K562 (cell line): Measurements from ENCODE around the gene SZT2. TPM values are rescaled to one million over a fixed set of nuclear protein-coding genes. Genes with fewer than 3 reads are reported as not detected.

Source experiments
- BCL6 ChIP-seq: fragments of 250-450 bp; sonication (Bioruptor Pico); IDR thresholded peaks from 2 replicates; pipeline ENCODE4 v1.4.0; 2020
- CBFA2T2 ChIP-seq: fragments of 450-650 bp; conservative IDR thresholded peaks from 2 replicates; pipeline ENCODE4 v1.6.1; 2017; ENCODE audit warnings: mild to moderate bottlenecking
- CHD1 ChIP-seq: fragments of 200-600 bp; sonication (generic); IDR thresholded peaks from one replicate; pipeline ENCODE4 v1.6.1; 2012; ENCODE audit warnings: mild to moderate bottlenecking, moderate library complexity, low read length, inconsistent platforms
- FOXK2 ChIP-seq, 2 experiments: fragments of 450-650 bp; IDR thresholded peaks in 1 of 2; conservative IDR thresholded peaks in 1 of 2; 2 replicates each; pipeline ENCODE4 v1.6.1; 2016; ENCODE audit warnings: low read depth in 2 of 2, mild to moderate bottlenecking in 1 of 2
- FOXP4 ChIP-seq: sonication (generic); formaldehyde crosslinking; IDR thresholded peaks from 2 replicates; pipeline ENCODE4 v1.8.0; 2022; ENCODE audit warnings: mild to moderate bottlenecking, missing genetic modification reagents, borderline replicate concordance
- HDAC1 ChIP-seq, 2 experiments: fragments of 450-650 bp; IDR thresholded peaks; 2 replicates each; pipeline ENCODE4 v1.6.1; 2016 to 2017; ENCODE audit warnings: inconsistent platforms in 1 of 2, mild to moderate bottlenecking in 1 of 2, moderate library complexity in 1 of 2
- ID3 ChIP-seq, 2 experiments: fragments of 250-450 bp in 1 of 2; fragments of 450-650 bp in 1 of 2; sonication (Bioruptor Pico) in 1 of 2; IDR thresholded peaks; 2 replicates each; pipeline versions ENCODE4 v1.6.1 to v1.8.0; 2016 to 2021; ENCODE audit warnings: mild to moderate bottlenecking in 2 of 2, moderate library complexity in 2 of 2, missing compliant biosample characterization in 1 of 2, missing genetic modification characterization in 1 of 2
- JUND ChIP-seq, 2 experiments: IDR thresholded peaks; 2 replicates in 1 of 2; 3 replicates in 1 of 2; pipeline ENCODE4 v1.6.1; 2011; ENCODE audit warnings: borderline replicate concordance in 2 of 2, low read depth in 2 of 2, low read length in 2 of 2, improper control_type of control experiment in 1 of 2, missing biosample characterization in 1 of 2, missing genetic modification characterization in 1 of 2, missing genetic modification reagents in 1 of 2
- MYC ChIP-seq, 2 experiments: fragments of 250-450 bp in 1 of 2; sonication (Bioruptor Pico) in 1 of 2; IDR thresholded peaks; 2 replicates each; pipeline versions ENCODE4 v1.5.1 to v1.6.1; 2012 to 2021; ENCODE audit warnings: low read depth in 2 of 2, borderline replicate concordance in 1 of 2, improper control_type of control experiment in 1 of 2, low read length in 1 of 2, mild to moderate bottlenecking in 1 of 2, moderate library complexity in 1 of 2
- NFIC ChIP-seq: fragments of 450-650 bp; IDR thresholded peaks from 2 replicates; pipeline ENCODE4 v1.6.1; 2017; ENCODE audit warnings: mild to moderate bottlenecking, inconsistent platforms
- NKRF ChIP-seq: fragments of 450-650 bp; IDR thresholded peaks from 2 replicates; pipeline ENCODE4 v1.6.1; 2016; ENCODE audit warnings: borderline replicate concordance
- TCF3 ChIP-seq: sonication (generic); formaldehyde crosslinking; IDR thresholded peaks from 2 replicates; pipeline ENCODE4 v1.4.0; 2020; ENCODE audit warnings: mild to moderate bottlenecking, missing genetic modification reagents
- ZBTB1 ChIP-seq: sonication (generic); formaldehyde crosslinking; IDR thresholded peaks from 2 replicates; pipeline ENCODE4 v1.8.1; 2023; ENCODE audit warnings: missing genetic modification reagents, low read depth, mild to moderate bottlenecking, borderline replicate concordance
- ZNF146 ChIP-seq: IDR thresholded peaks from one replicate; pipeline ENCODE4 v1.6.1; 2018; ENCODE audit warnings: missing compliant biosample characterization; ENCODE audit not compliant: unreplicated experiment
- ZNF23 ChIP-seq: fragments of 250-450 bp; sonication (Bioruptor Pico); IDR thresholded peaks from 2 replicates; pipeline ENCODE4 v1.4.0; 2020; ENCODE audit warnings: mild to moderate bottlenecking
- ZNF445 ChIP-seq: fragments of 250-450 bp; sonication (Bioruptor Pico); IDR thresholded peaks from 2 replicates; pipeline ENCODE4 v1.4.0; 2020; ENCODE audit warnings: low read depth, mild to moderate bottlenecking, moderate library complexity
- ZNF644 ChIP-seq: fragments of 200-800 bp; sonication (Bioruptor generic); IDR thresholded peaks from 2 replicates; pipeline ENCODE4 v1.6.1; 2016; ENCODE audit warnings: low read depth, missing genetic modification characterization, missing compliant biosample characterization
- ZNF655 ChIP-seq: fragments of 250-450 bp; sonication (Bioruptor Pico); IDR thresholded peaks from 2 replicates; pipeline ENCODE4 v1.5.0; 2021
- ZNF764 ChIP-seq: fragments of 250-450 bp; sonication (Bioruptor Pico); IDR thresholded peaks from 2 replicates; pipeline ENCODE4 v1.4.0; 2020; ENCODE audit warnings: low read depth, mild to moderate bottlenecking, moderate library complexity
- polyA plus RNA-seq, 8 experiments: library from polyadenylated mRNA; depleted of rRNA in 4 of 8; stranded (reverse) in 5 of 8; unstranded in 3 of 8; fragments of >200 nt; fragmentation: Nextera tagmentation in 2 of 8; fragmentation: Illumina TruSeq in 1 of 8; extraction: Ambion mirVana in 2 of 8; extraction: Trizol in 1 of 8; gene quantifications; 2 replicates each; pipeline versions ENCODE4 v1.2.1 to v1.2.3, GENCODE V29; 2011 to 2014; ENCODE audit warnings: inconsistent platforms in 1 of 8, missing spikeins in 1 of 8
- total RNA-seq, 7 experiments: library from RNA; depleted of rRNA in 6 of 7; stranded (reverse); fragments of >200 nt in 6 of 7; fragmentation: Illumina TruSeq in 2 of 7; extraction: Trizol in 2 of 7; gene quantifications; 2 replicates each; pipeline versions ENCODE4 v1.2.1 to v1.2.3, GENCODE V29; 2011 to 2021; ENCODE audit warnings: low replicate concordance in 1 of 7

The SZT2 gene
- total and polyA plus RNA-seq, 9 of the 15 experiments (the other 6 are each of a cell fraction or from before 2014, with no cell fraction given) = 0.88 to 31.0 (median 12.8) TPM

- TF ChIP-seq FOXP4 (CRISPR knock-in tag) (no peak), CHD1 (peak; percentile 84), TCF3 (CRISPR knock-in tag) (peak; percentile 25; the same call in 1 of the 2 replicates), ID3 (CRISPR knock-in tag; IDR thresholded peaks at IDR 0.05) (no peak), ID3 (tag; IDR thresholded peaks at IDR 0.05) (peak; percentile 42; the same call in 1 of the 2 replicates), BCL6 (CRISPR knock-in tag) (no peak), FOXK2 (conservative IDR thresholded peaks at IDR 0.05 in 1 of 2, IDR thresholded peaks at IDR 0.05 in 1 of 2; ENCODE audit: low read depth in 2 of 2) (peak; percentile 54 to 74; a peak in 3 of 4 replicates), MYC (IDR thresholded peaks at IDR 0.05; ENCODE audit: low read depth, low read length) (peak; percentile 75; the same call in 1 of the 2 replicates), MYC (CRISPR knock-in tag; IDR thresholded peaks at IDR 0.05; ENCODE audit: borderline replicate concordance, low read depth) (peak; percentile 38; the same call in 1 of the 2 replicates), ZNF655 (CRISPR knock-in tag) (no peak), ZNF644 (tag) (no peak), JUND (IDR thresholded peaks at IDR 0.05; ENCODE audit: borderline replicate concordance, low read depth, low read length) (no peak; the same call in none of the 2 replicates), JUND (tag; IDR thresholded peaks at IDR 0.05; ENCODE audit: borderline replicate concordance, low read depth, low read length) (peak; percentile 14; the same call in 1 of the 3 replicates), NKRF (peak; percentile 97), ZNF764 (CRISPR knock-in tag) (no peak), ZNF445 (CRISPR knock-in tag) (no peak), HDAC1 (IDR thresholded peaks at IDR 0.05) (peak in 1 of 2 experiments; percentile 98; a peak in 2 of 4 replicates), NFIC (peak; percentile 77), ZNF146 (CRISPR knock-in tag) (no peak), ZNF23 (no peak), ZBTB1 (CRISPR knock-in tag) (no peak; the same call in 1 of the 2 replicates), CBFA2T2 (no peak)
Observed at GRCh38 chr1:43389326-43390313, at the start of gene SZT2, which contains the start of gene MED8 (continued).
